ENCODE measurements around the gene KRTAP12-1. TPM values are rescaled to one million over a fixed set of nuclear protein-coding genes. Genes with fewer than 3 reads are reported as not detected.

Gene KRTAP12-1
- total RNA-seq, 2 experiments from 2014 or later = not detected

DNA sequence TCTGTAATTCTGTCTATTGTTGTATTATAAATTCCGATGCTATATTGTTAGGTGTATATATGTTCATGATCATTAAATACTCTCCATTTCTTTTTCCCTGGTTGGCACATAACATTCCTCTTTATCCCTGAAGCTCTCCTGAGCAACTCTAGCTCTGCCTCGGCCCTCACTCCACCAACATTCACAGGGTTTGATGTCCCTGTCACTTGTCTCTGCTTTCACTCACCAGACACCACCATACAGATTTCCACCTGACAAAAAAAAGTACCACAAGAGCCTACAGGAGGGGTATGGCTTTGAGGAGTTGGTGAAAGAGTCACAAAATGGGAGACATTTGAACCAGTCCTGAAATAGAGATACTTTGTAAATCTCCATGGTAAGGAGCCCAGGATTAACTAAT, 38.2 kb upstream of the KRTAP12-1 start:
- intact Hi-C loops (cut with micrococcal nuclease; ENCODE audit: unreplicated experiment) = no loop called here
- H3K27ac ChIP-seq (ENCODE audit: low read depth, low read length, poor library complexity, severe bottlenecking) = no peak overlapping the region
- H3K4me2 ChIP-seq (ENCODE audit: low read length) = no peak overlapping the region
- H4K20me1 ChIP-seq (ENCODE audit: insufficient read depth, low read length) = no peaks in the 10 kb centered on the region
- no peak for DNase-seq (ENCODE audit: low spot score)
- H2AFZ ChIP-seq (ENCODE audit: low read length) = no peak overlapping the region
- H3K4me3 ChIP-seq (ENCODE audit: low read depth, low read length, poor library complexity, severe bottlenecking) = no peak overlapping the region
- ChIA-PET POLR2A (no interaction called here), CTCF (ENCODE audit: unreplicated experiment) (no interaction called here)
- H3K36me3 ChIP-seq (ENCODE audit: insufficient read depth, low read length) = no peaks in the 10 kb centered on the region
- H3K79me2 ChIP-seq (ENCODE audit: insufficient read depth, low read depth, low read length) = no peaks in the 10 kb centered on the region
- TF ChIP-seq EZH2phosphoT487 (IDR thresholded peaks at IDR 0.05; ENCODE audit: borderline replicate concordance, low read depth, low read length) = no peak
- TF ChIP-seq, protein P1, sequence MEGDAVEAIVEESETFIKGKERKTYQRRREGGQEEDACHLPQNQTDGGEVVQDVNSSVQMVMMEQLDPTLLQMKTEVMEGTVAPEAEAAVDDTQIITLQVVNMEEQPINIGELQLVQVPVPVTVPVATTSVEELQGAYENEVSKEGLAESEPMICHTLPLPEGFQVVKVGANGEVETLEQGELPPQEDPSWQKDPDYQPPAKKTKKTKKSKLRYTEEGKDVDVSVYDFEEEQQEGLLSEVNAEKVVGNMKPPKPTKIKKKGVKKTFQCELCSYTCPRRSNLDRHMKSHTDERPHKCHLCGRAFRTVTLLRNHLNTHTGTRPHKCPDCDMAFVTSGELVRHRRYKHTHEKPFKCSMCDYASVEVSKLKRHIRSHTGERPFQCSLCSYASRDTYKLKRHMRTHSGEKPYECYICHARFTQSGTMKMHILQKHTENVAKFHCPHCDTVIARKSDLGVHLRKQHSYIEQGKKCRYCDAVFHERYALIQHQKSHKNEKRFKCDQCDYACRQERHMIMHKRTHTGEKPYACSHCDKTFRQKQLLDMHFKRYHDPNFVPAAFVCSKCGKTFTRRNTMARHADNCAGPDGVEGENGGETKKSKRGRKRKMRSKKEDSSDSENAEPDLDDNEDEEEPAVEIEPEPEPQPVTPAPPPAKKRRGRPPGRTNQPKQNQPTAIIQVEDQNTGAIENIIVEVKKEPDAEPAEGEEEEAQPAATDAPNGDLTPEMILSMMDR (conservative IDR thresholded peaks at IDR 0.05; ENCODE audit: low read length) = no peak
- H3K9me2 ChIP-seq (ENCODE audit: insufficient read depth, low read length) = no peaks in the 10 kb centered on the region
- H3K4me1 ChIP-seq (ENCODE audit: insufficient read depth, low read length, poor library complexity, severe bottlenecking) = no peaks in the 10 kb centered on the region
- BruUV-seq (replicated peaks) = no TSS peak
- no peaks in the 10 kb centered on the region for H3K9me3 ChIP-seq (ENCODE audit: low read length)

DNA sequence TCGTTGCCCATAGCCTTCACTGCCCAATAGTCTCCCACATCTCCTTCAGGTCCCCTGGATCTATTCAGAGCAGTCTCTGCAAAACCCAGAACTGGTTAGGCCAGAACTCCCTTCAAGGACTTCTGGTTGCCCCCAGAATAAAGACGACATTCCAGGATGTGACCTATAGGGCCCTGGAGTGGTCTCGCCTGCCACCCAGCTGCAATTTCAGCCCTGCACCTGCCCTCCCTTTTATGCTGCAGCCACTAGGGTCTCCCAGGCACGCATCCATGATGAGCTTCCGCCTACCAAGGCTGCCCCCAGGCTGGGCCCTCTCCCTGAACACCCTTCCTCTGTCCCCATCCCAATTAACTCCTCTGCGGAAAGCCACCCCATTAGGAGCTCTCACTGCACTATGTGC, 36.6 kb upstream of the KRTAP12-1 start:
- no peaks in the 10 kb centered on the region for H3K9me2 ChIP-seq (ENCODE audit: insufficient read depth, low read length)
- intact Hi-C loops (cut with micrococcal nuclease; ENCODE audit: unreplicated experiment) = no loop called here
- H4K20me1 ChIP-seq (ENCODE audit: insufficient read depth, low read length) = no peaks in the 10 kb centered on the region
- no TSS peak for BruUV-seq (replicated peaks)
- ChIA-PET POLR2A (no interaction called here), CTCF (ENCODE audit: unreplicated experiment) (no interaction called here)
- H3K4me1 ChIP-seq (ENCODE audit: insufficient read depth, low read length, poor library complexity, severe bottlenecking) = no peaks in the 10 kb centered on the region
- no peaks in the 10 kb centered on the region for H3K9me3 ChIP-seq (ENCODE audit: low read length)
- TF ChIP-seq, protein P1 (conservative IDR thresholded peaks at IDR 0.05; ENCODE audit: low read length) = peak; percentile 42
- TF ChIP-seq EZH2phosphoT487 (IDR thresholded peaks at IDR 0.05; ENCODE audit: borderline replicate concordance, low read depth, low read length) = no peak
- no peak overlapping the region for H2AFZ ChIP-seq (ENCODE audit: low read length)
- H3K36me3 ChIP-seq (ENCODE audit: insufficient read depth, low read length) = no peaks in the 10 kb centered on the region
- no peak overlapping the region for H3K4me2 ChIP-seq (ENCODE audit: low read length)
- H3K4me3 ChIP-seq (ENCODE audit: low read depth, low read length, poor library complexity, severe bottlenecking) = no peak overlapping the region
- DNase-seq (ENCODE audit: low spot score) = peak; percentile 7
- H3K79me2 ChIP-seq (ENCODE audit: insufficient read depth, low read depth, low read length) = no peaks in the 10 kb centered on the region
- H3K27ac ChIP-seq (ENCODE audit: low read depth, low read length, poor library complexity, severe bottlenecking) = no peak overlapping the region

DNA sequence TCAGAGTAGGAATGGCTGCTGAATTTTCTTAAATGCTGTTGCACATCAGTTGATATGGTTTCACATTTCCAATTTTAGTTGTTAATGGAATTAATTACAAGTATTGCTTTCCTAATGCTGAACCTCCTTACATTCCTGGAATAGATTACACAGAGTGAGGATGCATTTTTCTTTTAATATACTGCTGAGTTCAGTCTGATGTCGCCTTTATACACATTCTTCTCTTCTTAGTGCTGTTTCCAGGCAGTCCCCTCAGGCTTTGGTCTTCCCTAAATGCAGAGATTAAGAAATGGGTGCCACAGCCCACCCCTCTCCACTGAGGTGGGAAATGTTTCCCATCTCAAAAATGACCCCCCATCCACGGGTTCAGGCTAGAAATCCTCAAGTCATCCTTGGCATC, 36.1 kb upstream of the KRTAP12-1 start:
- no peak for DNase-seq (ENCODE audit: low spot score)
- Histone ChIP-seq H3K9me3 (ENCODE audit: low read length) (no peaks in the 10 kb centered on the region), H3K4me1 (ENCODE audit: insufficient read depth, low read length, poor library complexity, severe bottlenecking) (no peaks in the 10 kb centered on the region), H2AFZ (ENCODE audit: low read length) (no peak overlapping the region), H3K9me2 (ENCODE audit: insufficient read depth, low read length) (no peaks in the 10 kb centered on the region), H4K20me1 (ENCODE audit: insufficient read depth, low read length) (no peaks in the 10 kb centered on the region), H3K4me2 (ENCODE audit: low read length) (no peak overlapping the region), H3K4me3 (ENCODE audit: low read depth, low read length, poor library complexity, severe bottlenecking) (no peak overlapping the region), H3K36me3 (ENCODE audit: insufficient read depth, low read length) (no peaks in the 10 kb centered on the region), H3K79me2 (ENCODE audit: insufficient read depth, low read depth, low read length) (no peaks in the 10 kb centered on the region), H3K27ac (ENCODE audit: low read depth, low read length, poor library complexity, severe bottlenecking) (no peak overlapping the region)
- CTCF ChIA-PET (ENCODE audit: unreplicated experiment) = no interaction called here
- intact Hi-C loops (cut with micrococcal nuclease; ENCODE audit: unreplicated experiment) = no loop called here
- POLR2A ChIA-PET = no interaction called here
- TF ChIP-seq, protein P1 (conservative IDR thresholded peaks at IDR 0.05; ENCODE audit: low read length) = no peak
- no peak for TF ChIP-seq EZH2phosphoT487 (IDR thresholded peaks at IDR 0.05; ENCODE audit: borderline replicate concordance, low read depth, low read length)
- BruUV-seq (replicated peaks) = no TSS peak

Measured in OCI-LY7 (cell line).